LHCN-M2 (cell line): ENCODE results near the gene STOML2. TPM values are rescaled to one million over a fixed set of nuclear protein-coding genes. Genes with fewer than 3 reads are reported as not detected.

Experiments used
- DNase-seq: peaks from one replicate; pipeline ENCODE4 v3.0.0-alpha.2; 2012; ENCODE audit warnings: low read depth
- total RNA-seq: library from RNA; depleted of rRNA; stranded (reverse); fragments of >200 nt; gene quantifications from 2 replicates; pipeline ENCODE4 v1.2.3, GENCODE V29; 2014

Gene STOML2
- total RNA-seq, 1 experiment from 2014 or later: 138 TPM

DNA sequence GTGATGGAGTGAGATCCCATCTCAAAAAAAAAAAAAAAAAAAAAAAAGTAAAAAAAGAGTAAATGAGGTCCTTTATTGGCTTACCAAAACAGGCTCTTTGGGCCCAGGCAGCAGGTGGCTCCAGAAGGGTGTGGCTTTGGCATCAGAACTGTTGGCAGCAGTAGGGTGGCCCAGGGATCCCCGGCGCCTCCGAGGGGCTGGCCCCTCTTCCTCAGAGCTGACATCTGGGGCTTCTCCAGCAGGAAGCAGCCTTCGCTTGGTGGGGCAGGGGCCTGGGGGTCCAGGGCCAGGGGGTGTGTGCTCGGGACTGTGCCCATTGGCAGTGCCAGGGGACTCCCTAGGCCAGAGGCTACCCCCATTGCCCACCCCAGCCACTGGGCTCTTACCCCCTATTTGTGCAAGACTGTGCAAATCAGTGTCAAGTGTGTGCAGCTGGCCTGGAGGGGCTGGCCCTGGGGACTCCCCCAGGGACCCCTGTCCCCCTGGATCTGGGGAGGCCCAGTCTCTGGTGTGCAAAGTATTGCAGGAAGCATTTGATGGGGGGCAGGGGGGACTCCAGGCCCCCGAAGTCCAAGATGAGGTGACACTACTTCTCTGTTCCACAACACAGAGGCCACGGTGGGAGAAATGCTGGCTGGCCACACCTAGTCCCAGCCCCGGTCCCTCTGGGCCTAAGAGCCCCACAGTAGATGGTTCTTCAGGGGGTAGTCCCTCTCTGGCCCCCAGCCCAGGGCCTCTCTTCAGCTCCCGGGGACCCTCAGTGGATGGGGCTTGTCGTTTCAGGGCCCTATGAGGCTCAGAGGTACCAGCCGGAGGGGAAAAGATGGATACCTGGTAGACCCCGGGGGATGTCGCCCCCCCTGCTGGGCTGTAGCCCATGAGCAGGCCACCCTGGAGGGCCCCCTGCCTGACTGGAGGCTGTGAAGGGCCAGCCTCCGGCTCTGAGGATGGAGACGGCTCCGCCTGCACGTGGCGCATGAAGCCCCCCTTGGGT, 4.7 kb upstream of the STOML2 start:
- DNase-seq: no peak

DNA sequence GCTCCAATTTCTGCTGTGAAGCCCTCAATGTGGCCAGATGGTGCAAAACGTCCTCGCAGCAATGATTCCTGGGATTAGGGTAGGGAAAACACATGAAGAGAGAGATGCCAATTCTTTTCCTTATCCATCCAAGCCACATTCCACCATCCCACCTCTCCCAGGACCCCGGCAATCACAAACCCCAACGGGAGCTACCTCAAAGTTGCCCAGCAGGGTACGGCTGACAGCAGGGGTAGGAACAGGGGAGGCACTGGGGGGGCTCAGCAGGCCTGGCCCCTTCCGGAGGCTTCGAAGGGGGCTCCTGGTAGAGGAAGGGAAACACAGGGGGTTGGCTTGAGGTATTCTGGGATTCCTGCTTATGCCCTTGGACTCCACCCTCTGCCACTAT, 3.4 kb upstream of the STOML2 start:
- no peak for DNase-seq

DNA sequence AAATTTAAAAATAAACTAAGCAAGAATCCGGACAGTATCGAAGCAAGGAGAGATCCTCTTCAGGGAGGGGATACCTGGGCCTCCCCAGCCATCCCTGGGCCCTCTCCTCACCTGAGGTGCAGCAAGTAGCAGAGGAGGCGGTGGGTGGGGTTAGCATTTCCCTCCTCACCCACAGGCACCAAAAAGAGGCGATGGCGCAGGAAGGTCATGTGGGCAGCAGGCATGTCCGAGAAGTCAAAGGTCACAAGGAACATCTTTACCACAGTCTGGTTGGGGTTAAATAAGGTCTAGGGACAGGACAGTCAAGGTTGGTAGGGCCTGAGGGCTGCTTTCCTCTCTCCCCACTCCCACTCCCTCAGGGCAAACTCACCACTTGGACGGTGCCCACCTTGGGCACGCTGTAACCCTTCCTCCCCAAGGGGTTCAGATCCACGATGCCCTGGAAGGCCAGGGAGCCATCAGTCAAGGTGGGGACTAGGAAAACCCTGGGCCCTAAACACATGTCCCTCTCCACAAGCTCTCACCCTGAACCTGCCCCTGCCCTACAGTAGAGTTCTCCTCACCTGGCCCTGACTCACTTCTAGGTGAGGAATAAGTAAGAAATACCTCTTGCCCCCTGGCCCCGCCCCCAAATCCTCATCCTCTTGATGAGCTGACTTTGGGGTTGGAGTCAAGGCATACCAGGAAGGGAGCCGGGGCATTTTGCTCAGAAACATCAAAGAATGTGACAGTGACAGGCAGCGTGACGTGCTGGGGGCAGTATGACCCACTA, 2.8 kb upstream of the STOML2 start:
- DNase-seq: no peak

DNA sequence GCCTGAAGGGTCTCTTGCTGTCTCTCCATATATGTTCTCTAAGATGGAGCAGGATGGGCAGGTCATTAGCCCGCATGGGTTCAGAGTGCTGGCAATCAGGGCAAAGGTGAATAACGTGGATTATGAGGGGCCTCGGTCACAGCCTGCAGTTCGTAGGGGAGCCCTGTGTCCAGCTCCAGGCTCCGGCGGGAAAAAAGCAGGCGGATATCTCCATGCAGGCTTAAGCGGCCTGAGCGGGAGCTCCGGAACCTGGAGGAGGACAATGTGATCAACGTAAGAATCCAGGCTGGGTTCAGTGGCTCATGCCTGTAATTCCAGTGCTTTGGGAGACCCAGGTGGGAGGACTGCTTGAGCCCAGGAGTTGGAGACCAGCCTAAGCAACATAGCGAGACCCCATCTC, 2.2 kb upstream of the STOML2 start:
- DNase-seq: no peak

DNA sequence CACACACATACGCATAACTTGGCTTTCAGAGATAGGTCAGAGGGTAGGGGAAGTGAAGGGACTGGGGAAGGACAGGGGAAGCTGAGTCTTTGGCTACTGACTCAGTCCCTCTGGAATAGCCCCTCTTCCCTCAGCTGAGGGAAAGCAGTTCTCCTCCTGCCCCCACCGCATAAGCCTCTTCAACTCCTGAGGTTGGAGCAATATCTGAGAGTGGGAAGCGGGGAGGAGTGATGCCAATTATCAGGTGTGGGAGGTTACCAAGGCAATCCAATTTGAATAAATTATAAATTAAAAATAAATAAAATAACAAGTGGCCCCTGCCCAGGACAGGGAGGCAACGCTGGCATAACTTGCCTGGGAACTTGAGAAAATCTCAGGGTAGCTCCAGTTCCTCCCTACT, 1.7 kb upstream of the STOML2 start:
- no peak for DNase-seq

DNA sequence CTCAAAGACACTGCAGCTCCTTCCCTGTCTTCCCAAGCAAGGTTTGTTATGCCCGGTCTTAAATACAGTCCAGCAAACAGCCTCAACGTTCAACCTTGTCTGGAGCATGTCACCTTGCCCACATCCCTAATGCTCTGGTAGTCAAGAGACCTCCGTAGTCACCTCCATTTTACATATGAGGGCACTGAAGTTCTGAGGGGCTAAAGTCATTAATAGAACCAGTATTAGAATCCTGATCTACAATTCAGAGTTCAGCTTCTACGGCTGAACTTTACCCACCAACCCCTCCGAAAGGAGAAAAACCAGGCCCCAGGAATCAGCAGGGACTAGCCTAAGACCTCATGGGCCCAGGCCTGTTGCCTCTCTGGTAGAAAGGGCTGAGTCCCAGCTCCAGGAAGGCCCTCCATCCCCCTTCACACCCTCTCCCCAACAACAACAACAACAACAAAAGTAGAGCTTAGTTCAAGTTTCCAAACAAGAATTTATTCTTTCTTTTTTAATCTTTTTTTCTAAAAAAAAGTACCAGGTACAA, 795 bp upstream of the STOML2 start:
- no peak for DNase-seq

DNA sequence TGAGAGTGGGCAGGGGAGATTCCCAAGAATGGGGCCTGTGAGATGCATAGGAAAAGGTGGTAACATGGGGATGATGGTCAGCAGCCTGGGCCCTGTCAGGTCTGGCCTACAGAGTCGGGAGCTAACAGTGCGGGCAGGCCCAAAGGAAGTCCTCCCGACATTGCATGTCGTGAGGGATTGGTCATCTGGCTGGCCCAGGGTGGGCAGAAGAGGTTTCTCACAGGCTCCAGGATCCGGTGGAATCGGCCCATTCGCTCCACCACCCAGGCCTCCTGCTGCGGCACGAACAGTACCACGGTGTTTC, 514 bp downstream of the STOML2 start:
- no peak for DNase-seq

DNA sequence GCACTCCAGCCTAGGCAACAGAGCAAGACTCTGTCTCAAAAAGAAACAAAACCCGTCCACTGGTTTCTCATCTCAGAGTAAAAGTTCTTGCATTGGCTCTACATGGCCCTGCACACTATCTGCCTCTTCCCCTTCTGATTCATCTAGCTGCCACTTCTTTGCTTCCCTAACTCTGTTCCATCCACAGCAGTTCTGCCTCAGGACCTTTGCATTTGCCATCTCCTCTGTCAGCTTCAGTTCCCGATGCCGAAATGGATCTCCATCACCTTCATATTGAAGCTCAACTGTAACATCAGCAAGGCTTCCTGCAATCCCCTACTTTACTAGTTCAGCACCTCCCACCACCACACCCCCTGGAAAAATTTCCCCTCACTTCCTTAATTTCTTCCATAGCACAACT, 5.4 kb downstream of the STOML2 start:
- DNase-seq: no peak

DNA sequence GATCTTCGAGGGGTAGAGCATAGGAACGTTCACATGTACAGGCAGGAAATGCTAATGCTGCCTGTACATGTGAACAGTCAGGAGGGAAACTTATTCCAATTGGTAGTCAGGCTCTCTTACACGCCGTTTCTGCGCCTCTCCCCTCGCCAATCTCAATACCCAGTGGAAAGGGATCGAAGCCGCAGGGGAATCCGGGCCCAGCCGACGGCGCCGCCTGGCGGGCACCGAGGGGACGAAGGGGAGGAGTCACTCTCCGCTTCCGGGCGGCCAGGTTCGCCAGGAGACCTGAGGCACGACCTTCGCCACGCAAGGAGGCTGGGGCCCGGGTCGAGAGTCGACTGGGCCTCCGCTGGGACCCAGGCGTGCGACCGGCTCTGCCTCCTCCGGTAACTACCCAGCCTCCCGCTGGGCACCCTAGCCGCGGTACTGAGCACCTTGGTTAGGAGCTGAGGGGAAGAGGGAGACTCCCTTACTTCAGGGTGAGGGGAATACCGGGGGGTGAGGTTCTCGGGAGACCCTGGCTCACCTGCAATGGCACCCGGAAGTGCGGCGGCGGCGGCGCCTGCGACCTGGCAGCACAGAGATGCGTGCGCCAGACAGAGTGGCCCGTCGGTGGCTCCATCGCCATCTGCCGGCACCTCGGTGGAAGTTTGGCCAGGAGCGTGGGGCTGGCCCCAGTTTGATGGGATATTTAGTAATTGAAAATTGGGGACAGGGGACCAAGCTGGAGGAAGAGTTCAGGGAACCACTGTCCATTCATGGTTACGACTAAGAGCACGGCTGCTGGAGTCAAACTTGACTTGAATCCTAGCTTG, 6.7 kb downstream of the STOML2 start, which contains the start of gene PIGO:
TSS of gene PIGO (minus strand) at position 557 of the 815 bp plus-strand sequence. CDS start 1,026 bp downstream, outside the sequence.
- peak; percentile 69 for DNase-seq

DNA sequence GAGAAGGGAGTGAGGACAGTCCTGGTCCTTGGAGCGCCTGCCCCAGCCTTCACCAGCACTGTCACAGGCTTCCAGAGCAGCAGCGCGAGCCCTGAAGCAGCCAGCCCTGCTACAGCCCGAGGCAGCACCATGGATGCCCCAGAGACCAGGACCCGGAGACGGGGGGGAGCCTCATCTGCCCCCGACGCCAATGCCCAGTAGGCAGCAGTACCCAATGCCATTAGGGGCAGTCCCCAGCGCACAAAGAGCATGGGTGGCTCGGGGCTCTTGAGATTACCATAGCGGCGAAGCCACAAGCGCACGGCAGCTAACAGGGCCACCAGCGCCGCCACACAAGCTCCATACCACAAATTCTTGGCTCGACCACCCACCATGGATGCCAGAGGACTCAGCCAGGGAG, 11.4 kb downstream of the STOML2 start:
- DNase-seq: no peak

DNA sequence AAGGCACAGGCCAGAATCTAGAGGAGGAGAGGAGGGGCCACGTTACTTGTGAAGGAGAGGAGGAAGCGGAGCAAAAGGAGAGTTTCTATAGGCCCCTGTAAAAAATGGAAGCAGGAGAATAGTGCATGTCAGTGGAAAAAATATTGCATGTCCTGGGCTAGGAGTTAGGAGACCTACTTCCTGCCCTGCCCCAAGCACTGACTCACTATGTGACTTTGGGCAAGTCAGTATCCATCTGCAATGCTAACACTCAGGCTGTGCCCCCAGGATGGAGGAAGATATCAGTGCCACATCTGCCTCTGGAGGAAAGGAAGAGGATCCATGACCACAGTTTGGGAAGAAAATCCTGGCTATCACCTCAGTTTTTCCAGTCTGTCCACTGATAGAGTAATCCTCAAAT, 13.5 kb downstream of the STOML2 start:
- DNase-seq: no peak

DNA sequence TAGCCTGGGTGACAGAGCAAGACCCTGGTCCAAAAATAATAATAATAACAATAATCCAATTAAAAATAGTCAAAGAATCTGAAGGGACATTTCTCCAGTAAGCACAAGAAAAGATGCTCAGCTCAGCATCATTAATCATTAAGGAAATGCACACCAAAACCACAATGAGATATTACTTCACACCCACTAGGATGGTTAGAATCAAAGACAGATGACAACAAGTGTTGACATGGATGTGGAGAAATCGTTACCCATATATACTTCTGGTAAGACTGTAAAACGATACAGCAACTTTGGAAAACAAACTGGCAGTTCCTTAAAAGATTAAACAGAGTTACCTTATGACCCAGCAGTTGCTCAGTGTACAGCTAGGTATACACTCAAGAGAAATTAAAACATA, 17.9 kb downstream of the STOML2 start:
- DNase-seq: no peak

DNA sequence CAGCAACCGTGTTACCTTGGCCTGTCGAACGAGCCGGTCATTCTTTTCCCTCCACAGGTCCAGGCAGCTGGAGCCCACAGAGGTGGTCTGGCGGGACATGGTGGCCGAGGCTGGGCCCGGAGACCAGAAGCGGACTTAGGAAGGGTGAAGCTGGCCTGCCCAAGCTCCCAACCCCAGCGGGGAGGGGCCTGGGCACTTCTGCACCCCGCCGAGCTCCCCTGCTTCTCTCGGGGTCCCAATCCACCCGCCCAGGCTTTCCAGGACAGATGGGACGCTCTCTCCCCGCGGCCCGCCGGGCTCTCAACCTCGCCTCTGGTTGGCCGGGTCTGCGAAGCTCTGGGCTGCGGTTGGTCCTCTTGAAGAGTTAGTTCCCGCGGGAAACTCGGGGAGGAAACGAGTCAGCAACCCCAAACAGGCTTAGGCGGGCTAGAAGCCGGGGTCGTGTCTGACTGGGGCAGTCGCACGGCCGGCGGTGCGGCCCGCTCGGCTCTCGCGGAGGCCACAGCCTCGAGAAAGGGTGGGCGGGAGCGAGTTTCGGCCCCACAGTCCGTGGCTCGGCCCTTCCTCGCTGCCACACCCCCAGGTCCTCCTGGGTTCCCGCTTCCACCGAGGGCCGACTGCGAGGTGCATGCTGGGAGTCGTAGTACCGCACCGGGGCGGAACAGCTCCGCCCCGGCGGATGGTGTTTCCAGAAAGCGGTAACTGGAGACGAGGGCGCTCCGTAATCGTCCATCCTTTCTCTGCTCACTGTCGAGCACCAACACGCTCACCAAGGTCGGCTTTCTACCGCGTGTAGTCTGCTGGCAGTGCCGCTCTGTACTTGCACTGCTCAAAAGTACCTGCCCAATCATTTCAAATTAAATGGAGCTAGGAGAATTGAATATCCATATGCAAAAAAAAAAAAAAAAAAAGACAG, 23.2 kb downstream of the STOML2 start, which contains the start of gene FANCG:
TSS of gene FANCG (minus strand) at position 517 of the 916 bp plus-strand sequence. CDS start at position 99, 418 bp downstream.
- DNase-seq: peak; percentile 91

DNA sequence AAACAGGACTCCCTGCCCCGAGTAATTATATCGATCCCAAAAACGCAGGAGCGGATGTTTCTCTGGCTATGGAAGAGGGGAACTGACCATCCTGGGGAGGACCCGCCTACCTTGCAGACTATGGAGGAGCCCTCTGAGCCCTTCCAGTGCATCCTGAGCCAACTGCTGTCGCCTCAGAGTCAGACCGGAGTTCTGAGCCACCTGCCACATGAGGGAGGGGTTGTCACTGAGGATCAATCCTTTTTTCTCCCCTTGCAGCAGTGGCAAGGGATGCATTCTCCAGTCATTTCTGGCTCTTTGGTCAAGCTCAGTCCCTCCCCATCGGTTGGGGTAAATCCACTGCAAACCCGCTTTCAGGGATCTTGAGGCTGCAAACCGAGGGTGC, 23.9 kb downstream of the STOML2 start:
- no peak for DNase-seq

DNA sequence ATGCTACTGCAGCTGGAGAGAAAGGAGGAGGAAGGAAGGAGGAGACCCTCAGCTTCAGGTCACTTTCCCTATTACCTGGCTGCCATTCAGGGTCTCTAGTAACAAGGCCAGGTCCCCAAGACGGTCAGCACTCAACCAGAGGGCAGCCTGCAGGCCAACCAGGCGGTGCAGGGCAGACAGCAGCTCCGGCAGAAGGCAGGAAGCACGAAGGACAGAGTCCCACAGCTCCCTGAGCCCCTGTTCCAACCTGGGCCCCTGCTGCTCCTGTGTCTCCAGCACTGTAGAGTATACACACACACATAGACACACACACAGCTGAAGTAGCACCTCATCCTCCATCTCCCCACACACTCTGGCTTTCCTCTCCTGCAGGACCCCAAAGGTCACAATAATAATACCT, 24.9 kb downstream of the STOML2 start:
- no peak for DNase-seq

DNA sequence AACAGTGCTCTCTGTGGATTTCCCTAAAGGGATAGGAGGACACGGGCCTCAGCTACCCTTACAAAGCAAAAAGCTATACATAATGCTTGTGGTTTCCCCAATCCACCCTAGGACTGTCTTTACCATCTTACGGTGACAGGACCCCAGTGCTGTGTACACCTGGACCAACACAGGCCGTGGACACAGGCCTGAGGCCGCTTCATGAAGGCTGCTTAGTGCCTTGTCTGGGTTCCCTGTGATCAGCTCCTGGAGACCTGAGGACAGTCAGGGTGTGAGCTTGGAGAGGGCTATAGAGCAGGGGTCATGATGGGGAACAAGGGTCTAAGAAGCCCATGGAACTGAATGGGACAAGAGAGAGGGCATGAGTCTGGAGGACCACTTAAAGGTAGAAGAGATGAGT, 26.1 kb downstream of the STOML2 start:
- no peak for DNase-seq

DNA sequence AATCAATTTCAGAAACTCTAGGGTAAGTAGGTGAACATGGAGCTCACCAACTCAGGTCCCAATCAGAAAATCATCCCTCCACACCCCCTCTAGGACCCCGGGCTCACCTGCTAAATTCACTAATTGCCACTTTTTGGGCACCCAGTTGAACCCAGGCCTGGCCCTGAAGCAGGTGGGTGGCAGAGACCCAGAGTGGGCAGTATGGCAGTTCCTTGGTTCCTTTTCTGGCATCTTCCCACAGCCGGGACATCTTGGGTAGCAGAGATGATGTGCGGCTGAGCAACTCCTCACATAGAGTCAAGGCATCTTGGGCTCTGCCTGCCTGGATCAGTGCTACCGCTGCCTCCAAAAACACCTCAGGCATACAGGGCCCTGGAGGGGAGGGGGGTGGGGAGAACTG, 27.6 kb downstream of the STOML2 start:
- no peak for DNase-seq

DNA sequence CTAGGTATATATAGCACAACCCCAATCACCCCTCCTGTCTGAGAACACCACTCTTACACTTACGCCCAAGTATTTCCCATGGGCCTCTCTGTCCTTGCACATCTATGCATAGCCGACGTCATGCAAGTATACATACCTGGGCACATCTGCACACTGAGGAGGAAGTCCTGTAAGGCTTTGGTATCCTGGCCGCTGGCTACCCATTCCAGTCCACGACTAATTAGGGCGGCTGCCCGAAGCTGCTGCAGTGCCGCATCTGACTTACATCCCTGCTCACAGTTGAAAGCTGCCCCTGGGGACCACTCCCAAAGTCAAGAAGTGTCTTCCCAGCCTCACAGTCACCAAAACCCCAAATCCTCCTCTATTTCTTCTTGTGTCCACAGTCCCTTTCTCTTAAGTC, 28.1 kb downstream of the STOML2 start:
- no peak for DNase-seq

DNA sequence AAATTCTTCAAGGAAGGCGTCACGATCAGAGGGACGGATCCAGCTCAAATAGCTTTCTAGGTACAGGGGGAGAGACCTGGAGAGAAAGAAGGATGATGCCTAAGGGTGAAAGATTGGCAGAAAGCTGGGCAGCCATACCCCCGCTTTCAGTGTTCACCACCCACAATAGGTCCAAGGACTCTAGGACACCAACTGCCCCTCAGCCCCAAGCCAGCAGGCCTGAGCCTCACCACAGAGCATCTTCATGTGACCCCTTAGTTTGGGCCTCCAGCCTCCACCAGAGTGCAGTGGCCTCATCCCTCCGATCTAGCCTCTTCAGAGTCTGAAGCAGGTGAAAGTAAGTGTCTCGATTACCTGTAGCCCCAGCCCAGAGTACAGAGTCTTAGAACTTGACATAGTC, 28.8 kb downstream of the STOML2 start:
- no peak for DNase-seq

DNA sequence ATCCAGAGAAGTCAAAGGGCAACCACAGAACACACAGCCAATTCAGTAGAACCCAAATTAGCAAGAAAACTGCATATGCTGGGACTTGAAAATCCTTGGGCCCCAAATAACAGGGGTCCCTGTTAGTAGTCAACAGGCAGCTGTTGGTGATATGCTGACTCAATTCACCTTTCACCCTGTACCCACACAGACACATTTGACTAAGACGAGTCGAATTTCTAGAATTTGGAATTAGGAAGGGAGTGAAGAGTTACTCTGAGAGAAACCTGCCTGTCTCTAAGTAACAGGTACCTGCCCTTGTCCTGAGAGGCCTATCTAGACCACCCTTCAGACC, 29.7 kb downstream of the STOML2 start:
- no peak for DNase-seq
